ENCODE results near the gene EDA.
"Not testable (repeated sequence)": the region's sequence is repeated elsewhere in the genome, so short reads cannot be mapped to it uniquely, and the experiment has no call there.

The EDA gene

GRCh38 chrX:69815063-69815462 lies 199.2 kb downstream of the EDA start:
- Histone ChIP-seq H3K27me3 (ENCODE audit: control insufficient read depth, insufficient read depth, low read length) (no peaks in the 10 kb centered on the region), H3K9me3 (ENCODE audit: control insufficient read depth, insufficient read depth, low read length) (peaks cover 43% of the 10 kb centered on the region), H3K27ac (ENCODE audit: low read depth, low read length) (no peak overlapping the region), H3K4me1 (ENCODE audit: control insufficient read depth, insufficient read depth, low read length) (no peaks in the 10 kb centered on the region), H3K4me3 (ENCODE audit: low read depth, low read length) (no peak overlapping the region), H3K36me3 (ENCODE audit: control insufficient read depth, insufficient read depth, low read length) (no peaks in the 10 kb centered on the region), H3K9ac (ENCODE audit: low read depth, low read length) (no peak overlapping the region)

- no peak overlapping the region for H3K9ac ChIP-seq (ENCODE audit: low read depth, low read length)
- H3K36me3 ChIP-seq (ENCODE audit: control insufficient read depth, insufficient read depth, low read length), result no peaks in the 10 kb centered on the region
- H3K9me3 ChIP-seq (ENCODE audit: control insufficient read depth, insufficient read depth, low read length), result peaks cover 44% of the 10 kb centered on the region
- no peaks in the 10 kb centered on the region for H3K27me3 ChIP-seq (ENCODE audit: control insufficient read depth, insufficient read depth, low read length)
- no peak overlapping the region for H3K27ac ChIP-seq (ENCODE audit: low read depth, low read length)
- no peak overlapping the region for H3K4me3 ChIP-seq (ENCODE audit: low read depth, low read length)
- no peaks in the 10 kb centered on the region for H3K4me1 ChIP-seq (ENCODE audit: control insufficient read depth, insufficient read depth, low read length)
These were observed 199.6 kb downstream of the EDA start for GRCh38 chrX:69815519-69815918.

- Histone ChIP-seq H3K4me1 (ENCODE audit: control insufficient read depth, insufficient read depth, low read length) (no peaks in the 10 kb centered on the region), H3K9ac (ENCODE audit: low read depth, low read length) (no peak overlapping the region), H3K9me3 (ENCODE audit: control insufficient read depth, insufficient read depth, low read length) (peaks cover 45% of the 10 kb centered on the region), H3K27ac (ENCODE audit: low read depth, low read length) (no peak overlapping the region), H3K27me3 (ENCODE audit: control insufficient read depth, insufficient read depth, low read length) (no peaks in the 10 kb centered on the region), H3K36me3 (ENCODE audit: control insufficient read depth, insufficient read depth, low read length) (no peaks in the 10 kb centered on the region), H3K4me3 (ENCODE audit: low read depth, low read length) (no peak overlapping the region)
These were observed 228.7 kb downstream of the EDA start for GRCh38 chrX:69844636-69845035.

GRCh38 chrX:69859999-69860398 lies 244.1 kb downstream of the EDA start:
- H3K4me3 ChIP-seq (ENCODE audit: low read depth, low read length); H3K27me3 ChIP-seq (ENCODE audit: control insufficient read depth, insufficient read depth, low read length); H3K36me3 ChIP-seq (ENCODE audit: control insufficient read depth, insufficient read depth, low read length); H3K9ac ChIP-seq (ENCODE audit: low read depth, low read length); H3K27ac ChIP-seq (ENCODE audit: low read depth, low read length); H3K4me1 ChIP-seq (ENCODE audit: control insufficient read depth, insufficient read depth, low read length): not testable (repeated sequence)
- H3K9me3 ChIP-seq (ENCODE audit: control insufficient read depth, insufficient read depth, low read length), result peaks cover 36% of the 10 kb centered on the region

GRCh38 chrX:69876221-69876620 lies 260.3 kb downstream of the EDA start:
- H3K4me3 ChIP-seq (ENCODE audit: low read depth, low read length), result no peak overlapping the region
- no peaks in the 10 kb centered on the region for H3K4me1 ChIP-seq (ENCODE audit: control insufficient read depth, insufficient read depth, low read length)
- H3K9me3 ChIP-seq (ENCODE audit: control insufficient read depth, insufficient read depth, low read length), result peaks cover 17% of the 10 kb centered on the region
- no peaks in the 10 kb centered on the region for H3K36me3 ChIP-seq (ENCODE audit: control insufficient read depth, insufficient read depth, low read length)
- no peak overlapping the region for H3K27ac ChIP-seq (ENCODE audit: low read depth, low read length)
- no peak overlapping the region for H3K9ac ChIP-seq (ENCODE audit: low read depth, low read length)
- H3K27me3 ChIP-seq (ENCODE audit: control insufficient read depth, insufficient read depth, low read length), result no peaks in the 10 kb centered on the region

- H3K27ac ChIP-seq (ENCODE audit: low read depth, low read length), result no peak overlapping the region
- H3K36me3 ChIP-seq (ENCODE audit: control insufficient read depth, insufficient read depth, low read length), result no peaks in the 10 kb centered on the region
- no peaks in the 10 kb centered on the region for H3K27me3 ChIP-seq (ENCODE audit: control insufficient read depth, insufficient read depth, low read length)
- H3K4me3 ChIP-seq (ENCODE audit: low read depth, low read length), result no peak overlapping the region
- peaks cover 56% of the 10 kb centered on the region for H3K9me3 ChIP-seq (ENCODE audit: control insufficient read depth, insufficient read depth, low read length)
- no peak overlapping the region for H3K9ac ChIP-seq (ENCODE audit: low read depth, low read length)
- H3K4me1 ChIP-seq (ENCODE audit: control insufficient read depth, insufficient read depth, low read length), result no peaks in the 10 kb centered on the region
These were observed 268.3 kb downstream of the EDA start for GRCh38 chrX:69884210-69884609.

- no peak overlapping the region for H3K9ac ChIP-seq (ENCODE audit: low read depth, low read length)
These were observed 280.1 kb downstream of the EDA start for GRCh38 chrX:69896046-69896445.

GRCh38 chrX:69900491-69900890 lies 284.6 kb downstream of the EDA start:
- H3K36me3 ChIP-seq (ENCODE audit: control insufficient read depth, insufficient read depth, low read length), result no peaks in the 10 kb centered on the region
- peaks cover 33% of the 10 kb centered on the region for H3K9me3 ChIP-seq (ENCODE audit: control insufficient read depth, insufficient read depth, low read length)
- no peak overlapping the region for H3K9ac ChIP-seq (ENCODE audit: low read depth, low read length)
- no peaks in the 10 kb centered on the region for H3K27me3 ChIP-seq (ENCODE audit: control insufficient read depth, insufficient read depth, low read length)
- H3K27ac ChIP-seq (ENCODE audit: low read depth, low read length), result no peak overlapping the region
- H3K4me1 ChIP-seq (ENCODE audit: control insufficient read depth, insufficient read depth, low read length), result no peaks in the 10 kb centered on the region
- H3K4me3 ChIP-seq (ENCODE audit: low read depth, low read length), result no peak overlapping the region

More at GRCh38 chrX:69896046-69896445, 280.1 kb downstream of the EDA start:
- Histone ChIP-seq H3K9me3 (ENCODE audit: control insufficient read depth, insufficient read depth, low read length) (peaks cover 26% of the 10 kb centered on the region), H3K4me1 (ENCODE audit: control insufficient read depth, insufficient read depth, low read length) (no peaks in the 10 kb centered on the region), H3K27me3 (ENCODE audit: control insufficient read depth, insufficient read depth, low read length) (no peaks in the 10 kb centered on the region), H3K27ac (ENCODE audit: low read depth, low read length) (no peak overlapping the region), H3K4me3 (ENCODE audit: low read depth, low read length) (no peak overlapping the region), H3K36me3 (ENCODE audit: control insufficient read depth, insufficient read depth, low read length) (no peaks in the 10 kb centered on the region)

- Histone ChIP-seq H3K4me3 (ENCODE audit: low read depth, low read length) (no peak overlapping the region), H3K9me3 (ENCODE audit: control insufficient read depth, insufficient read depth, low read length) (peaks cover 43% of the 10 kb centered on the region), H3K27me3 (ENCODE audit: control insufficient read depth, insufficient read depth, low read length) (no peaks in the 10 kb centered on the region), H3K36me3 (ENCODE audit: control insufficient read depth, insufficient read depth, low read length) (no peaks in the 10 kb centered on the region), H3K27ac (ENCODE audit: low read depth, low read length) (no peak overlapping the region), H3K9ac (ENCODE audit: low read depth, low read length) (no peak overlapping the region), H3K4me1 (ENCODE audit: control insufficient read depth, insufficient read depth, low read length) (no peaks in the 10 kb centered on the region)
These were observed 290.5 kb downstream of the EDA start for GRCh38 chrX:69906447-69906846.

- no peak overlapping the region for H3K9ac ChIP-seq (ENCODE audit: low read depth, low read length)
- H3K27me3 ChIP-seq (ENCODE audit: control insufficient read depth, insufficient read depth, low read length), result no peaks in the 10 kb centered on the region
- 0 out of 2 replicates have a peak, but pooled peaks cover 9% of the 10 kb centered on the region for H3K4me1 ChIP-seq (ENCODE audit: control insufficient read depth, insufficient read depth, low read length)
- no peaks in the 10 kb centered on the region for H3K36me3 ChIP-seq (ENCODE audit: control insufficient read depth, insufficient read depth, low read length)
- peaks cover 28% of the 10 kb centered on the region for H3K9me3 ChIP-seq (ENCODE audit: control insufficient read depth, insufficient read depth, low read length)
- no peak overlapping the region for H3K27ac ChIP-seq (ENCODE audit: low read depth, low read length)
- H3K4me3 ChIP-seq (ENCODE audit: low read depth, low read length), result no peak overlapping the region
These were observed 298.9 kb downstream of the EDA start for GRCh38 chrX:69914781-69915180.

- H3K27me3 ChIP-seq (ENCODE audit: control insufficient read depth, insufficient read depth, low read length), result no peaks in the 10 kb centered on the region
- H3K27ac ChIP-seq (ENCODE audit: low read depth, low read length), result peak overlapping the region; percentile 29
- peak overlapping the region; percentile 4; the same call in 1 of the 2 replicates for H3K4me3 ChIP-seq (ENCODE audit: low read depth, low read length)
- H3K4me1 ChIP-seq (ENCODE audit: control insufficient read depth, insufficient read depth, low read length), result 0 out of 2 replicates have a peak, but pooled peaks cover 11% of the 10 kb centered on the region
- no peaks in the 10 kb centered on the region for H3K36me3 ChIP-seq (ENCODE audit: control insufficient read depth, insufficient read depth, low read length)
- no peak overlapping the region for H3K9ac ChIP-seq (ENCODE audit: low read depth, low read length)
- H3K9me3 ChIP-seq (ENCODE audit: control insufficient read depth, insufficient read depth, low read length), result peaks cover 13% of the 10 kb centered on the region
These were observed 303.8 kb downstream of the EDA start for GRCh38 chrX:69919749-69920148.

GRCh38 chrX:69932323-69932722 lies 316.4 kb downstream of the EDA start:
- H3K9me3 ChIP-seq (ENCODE audit: control insufficient read depth, insufficient read depth, low read length), result peaks cover 23% of the 10 kb centered on the region
- no peaks in the 10 kb centered on the region for H3K36me3 ChIP-seq (ENCODE audit: control insufficient read depth, insufficient read depth, low read length)
- no peak overlapping the region for H3K4me3 ChIP-seq (ENCODE audit: low read depth, low read length)
- H3K9ac ChIP-seq (ENCODE audit: low read depth, low read length), result no peak overlapping the region
- no peak overlapping the region for H3K27ac ChIP-seq (ENCODE audit: low read depth, low read length)
- no peaks in the 10 kb centered on the region for H3K4me1 ChIP-seq (ENCODE audit: control insufficient read depth, insufficient read depth, low read length)
- H3K27me3 ChIP-seq (ENCODE audit: control insufficient read depth, insufficient read depth, low read length), result no peaks in the 10 kb centered on the region

Measured in HUES48 (cell line).